Esophagus muscularis mucosa (tissue), 4 donors: ENCODE measurements around the gene BBIP1. TPM values are rescaled to one million over a fixed set of nuclear protein-coding genes. Genes with fewer than 3 reads are reported as not detected.

Experiments
- DNase-seq: peaks from one replicate; pipeline ENCODE4 v3.0.0-alpha.2; 2017; ENCODE audit errors: extremely low spot score
- H3K27ac ChIP-seq, 4 donors: fragments of 200-600 bp; sonication (generic); replicated peaks in 1 of 4; 1 replicate in 3 of 4; 2 replicates in 1 of 4; pipeline ENCODE4 v1.5.1; 2016 to 2019; ENCODE audit warnings: mild to moderate bottlenecking in 1 of 4
- H3K27me3 ChIP-seq, 4 donors: fragments of 200-600 bp; sonication (generic); one replicate each; pipeline versions ENCODE4 v1.5.1 to v1.6.0; 2016 to 2019
- H3K36me3 ChIP-seq, 4 donors: fragments of 200-600 bp; sonication (generic); one replicate each; pipeline ENCODE4 v1.5.1; 2016 to 2019
- H3K4me1 ChIP-seq, 4 donors: fragments of 200-600 bp; sonication (generic); one replicate each; pipeline ENCODE4 v1.5.1; 2016 to 2019
- H3K4me3 ChIP-seq, 4 donors: fragments of 200-600 bp; sonication (generic); 1 replicate in 2 of 4; 2 replicates in 2 of 4; pipeline ENCODE4 v1.5.1; 2016 to 2019; ENCODE audit warnings: mild to moderate bottlenecking in 4 of 4, moderate library complexity in 1 of 4
- H3K9me3 ChIP-seq, 4 donors: fragments of 200-600 bp; sonication (generic); 1 replicate in 3 of 4; 2 replicates in 1 of 4; pipeline ENCODE4 v1.5.1; 2016 to 2019
- EP300 ChIP-seq: sonication (generic); formaldehyde crosslinking; IDR thresholded peaks from one replicate; pipeline ENCODE4 v1.6.1; 2017; ENCODE audit warnings: antibody characterized with exemption
- POLR2A ChIP-seq: fragments of 450-650 bp; IDR thresholded peaks from one replicate; pipeline ENCODE4 v1.6.1; 2017; ENCODE audit warnings: antibody characterized with exemption, moderate library complexity, mild to moderate bottlenecking, low read depth
- POLR2AphosphoS5 ChIP-seq, 2 donors: sonication (generic); formaldehyde crosslinking; IDR thresholded peaks; one replicate each; pipeline ENCODE4 v1.6.1; 2017; ENCODE audit warnings: antibody characterized with exemption in 2 of 2
- WGBS: methylation state at CpG from one replicate; pipeline ENCODE4 v1.1.5; 2018; 5-methylcytosine and 5-hydroxymethylcytosine counted together
- intact Hi-C: fragments of 100-400 bp; cut with DNase I; formaldehyde crosslinking; loops from one replicate; pipeline ENCODE4 v1.15.1; 2023
- total RNA-seq, 4 donors: library from RNA; depleted of rRNA; stranded (reverse); fragments of >200 nt; gene quantifications; one replicate each; pipeline versions ENCODE4 v1.1.0 to v1.2.1, GENCODE V29; 2016
- TF ChIP-seq, protein P1 (sequence below), 3 experiments: fragments of 200-600 bp in 2 of 3; fragments of 450-650 bp in 1 of 3; sonication (generic) in 2 of 3; IDR thresholded peaks; one replicate each; pipeline ENCODE4 v1.5.1; 2017 to 2019; ENCODE audit warnings: antibody characterized with exemption in 3 of 3, mild to moderate bottlenecking in 2 of 3, moderate library complexity in 1 of 3

BBIP1 gene
- total RNA-seq, 4 donors from 2014 or later: 17.6 to 29.5 (median 27.0) TPM

DNA sequence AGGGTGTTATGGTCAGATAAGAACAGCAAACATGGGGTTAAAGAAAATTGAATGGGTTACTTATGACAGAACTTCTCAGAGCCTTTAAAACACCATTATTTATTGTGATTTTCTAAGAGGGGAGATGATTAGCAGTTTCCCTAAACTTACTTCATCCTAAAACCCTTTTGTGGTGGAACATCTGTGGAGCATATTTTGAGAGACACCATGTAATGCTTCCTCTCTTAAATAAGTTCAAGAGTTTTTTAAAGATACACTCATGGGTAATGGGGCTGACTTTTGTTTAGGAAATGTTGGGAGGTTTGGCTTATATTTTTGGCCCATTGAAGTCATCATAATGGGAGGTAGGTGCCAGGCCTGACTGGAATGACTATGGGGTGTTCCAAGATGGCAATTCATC is 55.6 kb downstream of the BBIP1 start:
- Histone ChIP-seq H3K4me1 (peaks cover 21 to 44% (median 32%) of the 10 kb centered on the region in 4 donors), H3K27me3 (no peaks in the 10 kb centered on the region), H3K9me3 (no peaks in the 10 kb centered on the region), H3K36me3 (no peaks in the 10 kb centered on the region), H3K27ac (no peak overlapping the region), H3K4me3 (no peak overlapping the region)
- TF ChIP-seq EP300 (no peak), POLR2A (no peak), POLR2AphosphoS5 (IDR thresholded peaks at IDR 0.05) (no peak)
- TF ChIP-seq, protein P1, sequence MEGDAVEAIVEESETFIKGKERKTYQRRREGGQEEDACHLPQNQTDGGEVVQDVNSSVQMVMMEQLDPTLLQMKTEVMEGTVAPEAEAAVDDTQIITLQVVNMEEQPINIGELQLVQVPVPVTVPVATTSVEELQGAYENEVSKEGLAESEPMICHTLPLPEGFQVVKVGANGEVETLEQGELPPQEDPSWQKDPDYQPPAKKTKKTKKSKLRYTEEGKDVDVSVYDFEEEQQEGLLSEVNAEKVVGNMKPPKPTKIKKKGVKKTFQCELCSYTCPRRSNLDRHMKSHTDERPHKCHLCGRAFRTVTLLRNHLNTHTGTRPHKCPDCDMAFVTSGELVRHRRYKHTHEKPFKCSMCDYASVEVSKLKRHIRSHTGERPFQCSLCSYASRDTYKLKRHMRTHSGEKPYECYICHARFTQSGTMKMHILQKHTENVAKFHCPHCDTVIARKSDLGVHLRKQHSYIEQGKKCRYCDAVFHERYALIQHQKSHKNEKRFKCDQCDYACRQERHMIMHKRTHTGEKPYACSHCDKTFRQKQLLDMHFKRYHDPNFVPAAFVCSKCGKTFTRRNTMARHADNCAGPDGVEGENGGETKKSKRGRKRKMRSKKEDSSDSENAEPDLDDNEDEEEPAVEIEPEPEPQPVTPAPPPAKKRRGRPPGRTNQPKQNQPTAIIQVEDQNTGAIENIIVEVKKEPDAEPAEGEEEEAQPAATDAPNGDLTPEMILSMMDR (IDR thresholded peaks at IDR 0.05): no peak
- intact Hi-C loops: no loop called here
- no peak for DNase-seq

DNA sequence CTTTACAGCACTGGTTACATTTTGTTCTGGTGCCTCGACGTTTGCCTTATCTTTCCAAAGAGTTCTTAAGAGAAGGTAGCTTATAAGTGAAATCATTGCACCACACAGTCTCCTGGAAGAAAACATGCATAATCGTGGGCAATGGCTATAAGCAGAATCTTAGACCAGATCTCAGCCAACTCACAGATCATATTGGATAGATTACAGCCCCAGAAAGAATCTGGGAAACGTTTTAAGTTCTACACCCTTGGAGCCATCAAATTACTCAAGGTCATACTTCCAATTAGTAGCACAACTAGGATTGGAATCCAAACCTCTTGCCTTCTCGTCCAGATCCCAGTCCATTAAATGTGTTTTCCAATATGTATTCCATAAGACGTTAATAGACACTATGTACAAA is 56.0 kb downstream of the BBIP1 start:
- no peak overlapping the region for H3K4me3 ChIP-seq
- TF ChIP-seq POLR2A (no peak), POLR2AphosphoS5 (IDR thresholded peaks at IDR 0.05) (no peak), EP300 (no peak)
- TF ChIP-seq, protein P1 (IDR thresholded peaks at IDR 0.05): no peak
- H3K27me3 ChIP-seq: no peaks in the 10 kb centered on the region
- H3K4me1 ChIP-seq: peaks cover 25 to 44% (median 35%) of the 10 kb centered on the region in 4 donors
- no peak for DNase-seq
- H3K27ac ChIP-seq: no peak overlapping the region
- WGBS: 83% methylated on average over 6 of the region's 6 CpGs
- H3K9me3 ChIP-seq: no peaks in the 10 kb centered on the region
- intact Hi-C loops: no loop called here
- H3K36me3 ChIP-seq: no peaks in the 10 kb centered on the region

DNA sequence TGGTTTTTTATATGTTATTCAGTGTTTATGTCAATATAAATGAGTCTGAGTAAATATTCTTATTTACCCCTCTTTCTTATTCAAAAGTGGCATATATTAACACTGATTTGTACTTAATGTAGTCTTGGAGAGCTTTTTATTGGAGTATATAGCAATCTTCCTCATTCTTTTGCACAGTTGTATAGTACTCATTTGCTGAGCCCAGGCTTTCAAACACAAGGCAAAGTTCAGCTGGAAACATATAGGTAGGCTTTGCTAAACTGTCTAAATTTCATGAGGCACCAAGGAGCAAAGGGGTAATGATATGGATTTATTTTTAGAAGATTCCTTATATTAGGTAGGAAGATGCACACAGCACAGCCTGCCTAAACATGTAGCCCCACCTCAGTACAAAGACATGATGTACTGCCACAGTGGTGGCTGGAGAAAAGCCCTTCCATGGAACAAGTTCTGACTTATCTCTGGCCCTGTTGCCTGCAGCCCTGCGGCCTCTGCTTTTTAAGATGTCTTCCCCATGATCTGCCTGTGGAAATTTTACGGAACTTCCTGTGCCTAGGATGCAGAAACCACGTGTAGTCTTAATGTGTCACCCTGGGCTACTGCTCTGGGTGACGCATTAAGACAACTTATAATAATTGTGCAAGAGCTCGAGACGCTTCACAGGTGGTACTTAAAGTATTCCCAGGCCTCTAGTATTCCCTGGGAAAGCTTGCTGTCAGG is 56.9 kb downstream of the BBIP1 start:
- WGBS: 82% methylated on average over 6 of the region's 6 CpGs
- TF ChIP-seq POLR2AphosphoS5 (IDR thresholded peaks at IDR 0.05): no peak
- TF ChIP-seq, protein P1 (IDR thresholded peaks at IDR 0.05): no peak
- TF ChIP-seq EP300: no peak
- no peak for TF ChIP-seq POLR2A
- Histone ChIP-seq H3K27ac (no peak overlapping the region), H3K4me1 (peaks cover 28 to 44% (median 41%) of the 10 kb centered on the region in 4 donors), H3K36me3 (no peaks in the 10 kb centered on the region), H3K27me3 (no peaks in the 10 kb centered on the region), H3K4me3 (no peak overlapping the region), H3K9me3 (no peaks in the 10 kb centered on the region)
- DNase-seq: no peak
- intact Hi-C loops: no loop called here

DNA sequence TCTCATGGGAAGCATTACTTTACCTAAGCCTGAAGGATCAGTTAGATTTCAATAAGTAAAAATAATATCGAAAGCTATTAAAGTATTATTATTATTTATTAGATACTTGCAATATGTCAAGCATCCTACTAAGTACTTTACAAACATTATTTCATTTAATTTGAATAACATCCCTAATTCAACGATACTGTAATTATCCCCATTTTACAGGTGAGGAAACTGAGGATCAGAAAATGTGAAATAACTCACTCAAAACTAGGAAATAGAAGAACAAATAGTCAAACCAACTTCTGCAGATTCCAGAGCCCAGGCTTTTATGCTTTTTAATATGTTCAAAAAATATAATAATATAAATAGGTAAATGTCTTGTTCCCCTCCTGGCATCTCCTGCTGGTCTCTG is 57.5 kb downstream of the BBIP1 start:
- no peak overlapping the region for H3K4me3 ChIP-seq
- peaks cover 28 to 44% (median 40%) of the 10 kb centered on the region in 4 donors for H3K4me1 ChIP-seq
- no peaks in the 10 kb centered on the region for H3K36me3 ChIP-seq
- H3K27ac ChIP-seq: peak overlapping the region in 1 of 4 donors; percentile 46
- TF ChIP-seq POLR2AphosphoS5 (IDR thresholded peaks at IDR 0.05) (no peak), POLR2A (no peak), EP300 (no peak)
- 94% methylated on average over 2 of the region's 2 CpGs for WGBS
- DNase-seq: no peak
- intact Hi-C loops: no loop called here
- no peaks in the 10 kb centered on the region for H3K27me3 ChIP-seq
- H3K9me3 ChIP-seq: no peaks in the 10 kb centered on the region

DNA sequence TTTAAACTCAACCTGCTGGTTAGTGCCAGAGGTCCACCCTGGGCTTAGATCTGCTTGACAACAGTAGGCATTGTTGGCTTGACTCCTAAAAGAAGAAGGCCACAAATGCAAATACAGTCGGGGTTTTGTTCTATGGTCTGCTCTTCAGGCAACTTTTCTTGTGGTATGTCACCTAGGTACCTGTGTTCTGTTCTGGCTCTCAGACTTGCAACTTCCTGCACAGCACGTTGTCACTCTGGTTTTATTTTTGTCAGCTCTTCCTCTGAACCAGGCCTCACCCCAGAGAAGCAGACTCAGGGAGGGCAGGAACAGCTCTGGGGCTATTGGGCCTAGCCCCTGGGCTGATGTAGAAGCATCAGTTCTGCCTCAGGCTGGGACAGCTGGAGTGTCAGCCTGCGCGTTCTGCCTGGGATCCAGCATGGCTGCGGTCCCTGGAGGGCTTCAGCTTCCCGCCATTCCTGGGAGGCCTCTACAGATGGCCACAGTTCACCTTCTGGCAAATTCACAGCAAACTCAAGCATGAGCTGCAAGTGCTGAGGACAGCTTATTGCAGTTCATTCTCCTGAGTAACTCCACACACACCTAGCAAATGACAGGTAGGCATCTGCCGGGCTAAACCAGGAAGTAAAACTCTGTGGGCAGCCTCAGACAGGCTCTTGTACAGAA is 58.3 kb downstream of the BBIP1 start:
- WGBS: 64% methylated on average over 3 of the region's 7 CpGs
- Histone ChIP-seq H3K36me3 (no peaks in the 10 kb centered on the region), H3K4me3 (no peak overlapping the region), H3K9me3 (no peaks in the 10 kb centered on the region), H3K27ac (peak overlapping the region in 3 of 4 donors; percentile 25 to 58 (median 46)), H3K27me3 (no peaks in the 10 kb centered on the region), H3K4me1 (peaks cover 28 to 39% (median 36%) of the 10 kb centered on the region in 4 donors)
- TF ChIP-seq EP300 (no peak), POLR2AphosphoS5 (IDR thresholded peaks at IDR 0.05) (no peak), POLR2A (no peak)
- TF ChIP-seq, protein P1 (IDR thresholded peaks at IDR 0.05): no peak
- no peak for DNase-seq
- intact Hi-C loops: no loop called here
